Loucy (cell line): ENCODE results near the gene SYNC.

Experiments used
- H2AFZ ChIP-seq: fragments of 200-600 bp; sonication (generic); 2 replicates; pipeline ENCODE4 v1.6.0; 2016; ENCODE audit warnings: antibody characterized with exemption, mild to moderate bottlenecking, low read length, moderate library complexity
- H3F3A ChIP-seq: fragments of 200-600 bp; 2 replicates; pipeline ENCODE4 v1.6.0; 2016; ENCODE audit warnings: antibody characterized with exemption, low read depth, mild to moderate bottlenecking
- H3K27me3 ChIP-seq: fragments of 200-600 bp; sonication (generic); 2 replicates; pipeline ENCODE4 v1.6.1; 2014; ENCODE audit warnings: low read length, mild to moderate bottlenecking; ENCODE audit not compliant: insufficient read depth, poor library complexity, severe bottlenecking
- H3K36me3 ChIP-seq: fragments of 200-600 bp; sonication (generic); 2 replicates; pipeline ENCODE4 v1.6.1; 2016; ENCODE audit warnings: low read length; ENCODE audit not compliant: insufficient read depth
- H3K4me1 ChIP-seq: fragments of 200-600 bp; sonication (generic); 2 replicates; pipeline ENCODE4 v1.5.1; 2014; ENCODE audit warnings: low read length, mild to moderate bottlenecking; ENCODE audit not compliant: insufficient read depth, poor library complexity, severe bottlenecking
- H3K4me2 ChIP-seq: fragments of 200-600 bp; sonication (generic); 2 replicates; pipeline ENCODE4 v1.6.0; 2014; ENCODE audit warnings: antibody characterized with exemption, low read length, low read depth, mild to moderate bottlenecking; ENCODE audit not compliant: poor library complexity, severe bottlenecking
- H3K4me3 ChIP-seq: fragments of 200-600 bp; sonication (generic); 2 replicates; pipeline ENCODE4 v1.5.1; 2014; ENCODE audit warnings: low read length, mild to moderate bottlenecking, mixed read lengths; ENCODE audit not compliant: poor library complexity, severe bottlenecking
- H3K79me2 ChIP-seq: fragments of 200-600 bp; sonication (generic); 2 replicates; pipeline ENCODE4 v1.6.1; 2014; ENCODE audit warnings: low read length; ENCODE audit not compliant: insufficient read depth
- H3K9ac ChIP-seq: fragments of 200-600 bp; sonication (generic); 2 replicates; pipeline ENCODE4 v1.6.0; 2014; ENCODE audit warnings: mild to moderate bottlenecking, low read depth, low read length, moderate library complexity; ENCODE audit not compliant: poor library complexity, severe bottlenecking
- H3K9me2 ChIP-seq: fragments of 200-600 bp; sonication (generic); replicated peaks from 2 replicates; pipeline ENCODE4 v1.6.1; 2016; ENCODE audit warnings: low read depth, low read length, mixed read lengths
- H3K9me3 ChIP-seq: fragments of 200-600 bp; sonication (generic); 2 replicates; pipeline ENCODE4 v1.6.1; 2014; ENCODE audit warnings: mild to moderate bottlenecking, antibody characterized with exemption, low read length, low read depth; ENCODE audit not compliant: insufficient read depth
- H4K20me1 ChIP-seq: fragments of 200-600 bp; sonication (generic); 2 replicates; pipeline ENCODE4 v1.6.0; 2014; ENCODE audit warnings: antibody characterized with exemption, low read length, mild to moderate bottlenecking; ENCODE audit not compliant: insufficient read depth, poor library complexity, severe bottlenecking
- CTCF ChIP-seq: fragments of 200-600 bp; sonication (generic); conservative IDR thresholded peaks from 2 replicates; pipeline ENCODE4 v1.5.1; 2014; ENCODE audit warnings: mild to moderate bottlenecking, antibody characterized with exemption, low read length
- EZH2phosphoT487 ChIP-seq: fragments of 200-600 bp; IDR thresholded peaks from 2 replicates; pipeline ENCODE4 v1.6.1; 2018; ENCODE audit warnings: antibody characterized with exemption, mild to moderate bottlenecking, moderate library complexity, borderline replicate concordance

SYNC gene

GRCh38 chr1:32742199-32742947 lies 39.8 kb upstream of the SYNC start:
- no peaks in the 10 kb centered on the region for H4K20me1 ChIP-seq
- H3K9me2 ChIP-seq: no peaks in the 10 kb centered on the region
- no peaks in the 10 kb centered on the region for H3K27me3 ChIP-seq
- peak overlapping the region; percentile 80 for H2AFZ ChIP-seq
- TF ChIP-seq EZH2phosphoT487 (no peak), CTCF (no peak)
- H3K9ac ChIP-seq: peak overlapping the region; percentile 28
- H3K9me3 ChIP-seq: no peaks in the 10 kb centered on the region
- no peaks in the 10 kb centered on the region for H3K79me2 ChIP-seq
- no peaks in the 10 kb centered on the region for H3K36me3 ChIP-seq
- H3K4me2 ChIP-seq: peak overlapping the region; percentile 66
- H3K4me3 ChIP-seq: peak overlapping the region; percentile 65
- H3K4me1 ChIP-seq: peaks cover 4% of the 10 kb centered on the region
- no peaks in the 10 kb centered on the region for H3F3A ChIP-seq

GRCh38 chr1:32741413-32742198 lies 39.0 kb upstream of the SYNC start:
- H2AFZ ChIP-seq: peak overlapping the region; percentile 83
- peak overlapping the region; percentile 28 for H3K9ac ChIP-seq
- no peaks in the 10 kb centered on the region for H4K20me1 ChIP-seq
- no peaks in the 10 kb centered on the region for H3K36me3 ChIP-seq
- H3K79me2 ChIP-seq: no peaks in the 10 kb centered on the region
- no peaks in the 10 kb centered on the region for H3F3A ChIP-seq
- TF ChIP-seq EZH2phosphoT487 (no peak), CTCF (peak; percentile 53)
- no peaks in the 10 kb centered on the region for H3K27me3 ChIP-seq
- peaks cover 4% of the 10 kb centered on the region for H3K4me1 ChIP-seq
- peak overlapping the region; percentile 77 for H3K4me2 ChIP-seq
- H3K9me3 ChIP-seq: no peaks in the 10 kb centered on the region
- peak overlapping the region; percentile 77 for H3K4me3 ChIP-seq
- no peaks in the 10 kb centered on the region for H3K9me2 ChIP-seq

DNA sequence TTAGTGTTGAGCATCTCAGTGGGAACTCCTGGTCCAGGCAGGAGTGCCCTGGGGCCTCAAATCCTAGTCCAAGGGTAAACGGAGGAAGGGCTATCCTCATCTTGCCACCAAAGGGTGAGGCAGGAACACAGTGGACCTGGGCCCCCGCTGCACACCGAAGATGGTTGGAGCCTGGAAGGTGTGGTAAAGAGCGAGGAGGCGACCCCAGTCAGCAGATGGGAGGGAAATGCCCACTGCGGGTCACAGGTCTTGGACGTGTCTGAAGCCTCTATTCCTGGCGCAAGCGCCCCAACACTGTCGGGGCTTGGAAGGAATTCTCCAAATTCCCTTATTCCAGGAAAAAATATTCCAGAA lies 38.5 kb upstream of the SYNC start:
- Histone ChIP-seq H3K9me2 (no peaks in the 10 kb centered on the region), H3K4me2 (peak overlapping the region; percentile 77), H3K9ac (no peak overlapping the region), H3K4me1 (peaks cover 4% of the 10 kb centered on the region), H3K9me3 (no peaks in the 10 kb centered on the region), H3K79me2 (no peaks in the 10 kb centered on the region), H3K27me3 (no peaks in the 10 kb centered on the region), H4K20me1 (no peaks in the 10 kb centered on the region), H3K4me3 (peak overlapping the region; percentile 77), H3F3A (no peaks in the 10 kb centered on the region), H2AFZ (peak overlapping the region; percentile 83; the same call in 1 of the 2 replicates), H3K36me3 (no peaks in the 10 kb centered on the region)
- TF ChIP-seq EZH2phosphoT487 (no peak), CTCF (no peak)
